Neural cell (in vitro differentiated cells): ENCODE measurements around the gene MRPL19.

Experiments
- CTCF ChIP-seq: fragments of 450-650 bp; IDR thresholded peaks from 2 replicates; pipeline ENCODE4 v1.5.1; 2014; ENCODE audit warnings: antibody characterized with exemption, mild to moderate bottlenecking, moderate library complexity; ENCODE audit not compliant: poor library complexity, severe bottlenecking
- EP300 ChIP-seq: fragments of 450-650 bp; conservative IDR thresholded peaks from 2 replicates; pipeline ENCODE4 v1.6.1; 2014; ENCODE audit warnings: antibody characterized with exemption, mild to moderate bottlenecking, moderate library complexity; ENCODE audit not compliant: poor library complexity, severe bottlenecking
- POLR2AphosphoS5 ChIP-seq: IDR thresholded peaks from 2 replicates; pipeline ENCODE4 v1.6.1; 2012
- RAD21 ChIP-seq: fragments of 450-650 bp; conservative IDR thresholded peaks from 2 replicates; pipeline ENCODE4 v1.6.1; 2014; ENCODE audit warnings: antibody characterized with exemption, mild to moderate bottlenecking, moderate library complexity
- REST ChIP-seq: IDR thresholded peaks from 2 replicates; pipeline ENCODE4 v1.6.1; 2012; ENCODE audit warnings: borderline replicate concordance
- SMC3 ChIP-seq: fragments of 450-650 bp; conservative IDR thresholded peaks from 2 replicates; pipeline ENCODE4 v1.6.1; 2014; ENCODE audit warnings: antibody characterized with exemption, mild to moderate bottlenecking, moderate library complexity; ENCODE audit not compliant: poor library complexity
- TAF1 ChIP-seq: IDR thresholded peaks from 2 replicates; pipeline ENCODE4 v1.6.1; 2012; ENCODE audit warnings: low read depth

- TF ChIP-seq CTCF, result no peak
- TF ChIP-seq EP300, result no peak
- no peak for TF ChIP-seq TAF1
- no peak for TF ChIP-seq SMC3
- no peak for TF ChIP-seq REST
- TF ChIP-seq POLR2AphosphoS5, result no peak
- no peak for TF ChIP-seq RAD21
These were observed 63.6 kb downstream of the MRPL19 start for GRCh38 chr2:75710220-75710576.
